GM18519 (cell line): Measurements from ENCODE around the gene MYADML2.
"Not testable (repeated sequence)": the region's sequence is repeated elsewhere in the genome, so short reads cannot be mapped to it uniquely, and the experiment has no call there.

ENCODE experiments used
- ATAC-seq: cut with Tn5 transposase; IDR thresholded peaks from one replicate; pipeline ENCODE4 v1.9.1; 2021; ENCODE audit warnings: mild to moderate bottlenecking, moderate library complexity; ENCODE audit not compliant: unreplicated experiment, low FRiP score

MYADML2 gene

DNA sequence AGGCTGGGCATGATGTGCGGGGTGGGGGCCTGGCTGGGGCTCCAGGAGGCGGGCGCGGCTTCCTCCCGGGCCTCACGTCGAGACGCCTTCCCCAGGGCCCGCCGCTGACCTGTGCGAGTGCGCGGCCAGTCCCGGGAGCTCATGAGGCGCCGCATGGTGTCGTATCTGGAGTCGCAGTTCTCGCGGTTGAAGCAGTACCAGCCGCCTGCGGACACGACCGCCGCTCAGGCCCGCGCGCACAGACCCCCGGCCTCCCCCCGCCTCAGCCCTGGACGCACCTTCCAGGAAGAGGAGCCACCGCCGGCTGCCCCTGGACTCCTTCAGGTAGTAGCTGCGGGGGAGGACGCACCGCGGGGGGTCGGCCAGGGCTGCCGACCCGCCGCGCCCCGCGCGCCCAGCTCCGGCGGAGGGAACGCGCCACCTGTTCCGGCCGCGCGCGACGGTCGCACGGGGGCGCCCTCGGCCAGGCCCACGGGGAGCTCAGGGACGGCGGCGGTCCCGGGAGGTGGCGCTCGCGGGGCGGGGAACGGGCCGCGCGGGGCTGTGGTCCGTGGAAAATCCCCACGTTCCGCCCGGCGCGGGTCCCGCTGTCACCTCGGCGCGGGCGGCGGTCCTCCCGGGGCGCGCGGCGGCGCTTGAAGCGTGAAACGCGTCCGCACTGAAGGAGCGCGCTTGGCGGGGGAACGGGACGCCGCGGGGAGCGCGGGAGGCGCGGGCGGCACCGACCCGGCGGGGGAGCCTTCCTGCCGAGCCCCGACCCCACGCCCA lies 12.5 kb upstream of the MYADML2 start:
- no peak for ATAC-seq

DNA sequence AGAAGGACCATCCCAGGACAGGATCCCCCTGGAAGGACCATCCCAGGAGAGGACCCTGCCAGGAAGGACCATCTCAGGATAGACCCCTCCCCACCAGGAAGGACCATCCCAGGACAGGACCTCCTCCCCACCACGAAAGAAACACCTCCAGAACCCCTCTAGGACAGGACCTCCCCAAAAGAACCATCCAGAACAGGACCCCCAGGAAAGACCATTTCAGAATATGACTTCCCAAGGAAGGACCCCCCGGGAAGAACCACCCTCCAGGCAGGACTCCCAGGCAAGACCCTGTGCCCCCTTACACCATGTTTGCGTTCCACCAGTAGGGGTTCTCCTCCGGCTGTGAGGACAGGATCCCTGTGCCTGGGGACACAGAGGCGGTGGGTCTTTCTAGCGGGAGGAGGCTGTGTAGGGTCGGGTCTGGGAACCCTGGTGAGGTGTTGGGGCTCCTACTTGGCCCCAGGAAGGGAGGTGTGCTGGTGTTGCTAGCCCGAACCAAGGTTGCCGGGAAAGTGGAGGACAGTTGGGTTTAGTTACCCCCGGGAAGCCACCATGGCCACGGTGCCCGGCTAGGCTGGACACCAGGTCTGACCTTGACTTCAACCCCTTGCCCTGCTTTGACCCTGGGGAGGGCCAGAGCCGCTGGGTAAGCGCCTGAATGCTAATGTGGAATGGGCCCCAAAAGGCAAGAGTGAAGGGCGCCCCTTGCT lies 11.8 kb upstream of the MYADML2 start:
- ATAC-seq = no peak

DNA sequence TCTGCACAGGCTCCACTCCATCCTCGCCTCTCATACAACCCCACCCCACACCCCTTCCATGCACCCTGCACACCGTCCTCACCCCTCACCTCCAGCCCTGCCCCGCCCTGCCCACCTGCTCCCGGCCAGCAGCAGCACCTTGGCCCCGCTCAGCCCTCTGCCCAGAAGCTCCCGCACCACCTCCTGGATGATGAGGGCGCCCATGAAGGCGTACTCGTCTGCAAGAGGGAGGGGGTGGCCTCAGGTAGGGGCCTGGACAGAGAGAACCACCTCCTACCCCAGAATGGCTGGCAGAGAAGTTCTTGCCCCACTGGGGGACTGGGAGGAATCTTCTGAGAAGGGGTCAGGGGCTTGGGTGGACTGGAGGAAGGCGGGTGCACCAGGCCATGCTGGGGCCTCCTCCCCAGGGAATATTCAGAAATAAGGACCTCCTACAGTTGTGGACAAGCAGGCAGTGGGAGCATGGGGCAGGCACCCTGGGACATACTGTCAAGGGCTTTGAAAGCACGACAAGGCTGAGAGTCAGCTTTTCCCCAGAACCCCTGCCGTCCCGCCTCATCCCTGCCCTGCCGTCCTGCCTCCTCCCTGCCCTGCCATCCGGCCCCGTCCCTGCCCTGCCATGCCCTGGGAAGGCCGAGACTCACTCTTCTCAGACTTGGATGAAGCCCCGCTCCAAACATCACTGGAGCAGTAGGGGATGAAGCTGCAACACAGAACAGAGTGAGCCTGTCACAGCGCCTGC lies 10.8 kb upstream of the MYADML2 start:
- ATAC-seq = no peak

DNA sequence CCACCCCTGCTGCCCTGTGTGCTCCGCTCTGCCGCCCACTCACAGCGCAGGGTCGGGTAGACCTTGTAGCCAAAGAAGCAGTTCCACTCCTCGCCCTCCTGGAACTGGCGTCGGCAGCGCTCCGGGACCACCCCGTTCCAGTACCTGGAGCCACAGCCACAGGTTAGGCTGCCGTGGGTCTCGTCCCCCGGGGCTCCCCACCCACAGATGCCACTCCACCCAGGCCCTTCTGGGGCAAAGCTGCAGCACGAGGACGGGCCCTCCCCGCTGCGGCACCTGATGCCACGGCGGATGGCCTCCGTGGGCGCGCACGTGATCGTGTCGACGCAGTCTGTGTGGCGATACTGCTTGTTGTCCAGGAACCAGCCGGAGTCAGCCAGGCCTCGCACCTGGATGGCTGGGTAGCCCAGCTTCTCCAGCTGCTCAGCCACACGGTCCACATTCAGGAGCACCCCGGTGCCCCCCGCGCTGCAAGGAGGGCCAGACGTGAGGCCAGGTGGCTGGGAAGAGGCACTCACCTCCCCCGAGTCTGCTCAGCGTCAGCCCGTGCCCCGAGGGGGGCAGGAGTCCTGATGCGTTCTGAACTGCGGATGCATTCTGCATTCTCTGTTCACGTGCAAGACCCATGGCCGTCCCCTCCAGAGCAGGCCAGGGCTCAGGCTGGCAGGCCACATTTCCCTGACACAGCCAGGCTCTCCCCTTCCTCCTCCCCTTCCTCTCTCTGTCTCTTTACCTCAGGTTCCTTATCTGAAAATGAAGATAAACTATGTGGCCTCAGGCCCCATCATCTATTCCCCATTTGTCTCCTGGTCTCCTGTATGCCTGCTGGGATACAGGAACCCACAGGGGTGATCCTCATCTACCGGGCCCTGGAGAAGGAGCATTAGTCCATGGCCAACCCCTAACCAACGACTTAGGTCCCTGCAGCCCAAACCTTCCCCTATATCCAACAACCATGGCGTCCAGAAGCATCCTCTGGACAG lies 9.9 kb upstream of the MYADML2 start:
- no peak for ATAC-seq

DNA sequence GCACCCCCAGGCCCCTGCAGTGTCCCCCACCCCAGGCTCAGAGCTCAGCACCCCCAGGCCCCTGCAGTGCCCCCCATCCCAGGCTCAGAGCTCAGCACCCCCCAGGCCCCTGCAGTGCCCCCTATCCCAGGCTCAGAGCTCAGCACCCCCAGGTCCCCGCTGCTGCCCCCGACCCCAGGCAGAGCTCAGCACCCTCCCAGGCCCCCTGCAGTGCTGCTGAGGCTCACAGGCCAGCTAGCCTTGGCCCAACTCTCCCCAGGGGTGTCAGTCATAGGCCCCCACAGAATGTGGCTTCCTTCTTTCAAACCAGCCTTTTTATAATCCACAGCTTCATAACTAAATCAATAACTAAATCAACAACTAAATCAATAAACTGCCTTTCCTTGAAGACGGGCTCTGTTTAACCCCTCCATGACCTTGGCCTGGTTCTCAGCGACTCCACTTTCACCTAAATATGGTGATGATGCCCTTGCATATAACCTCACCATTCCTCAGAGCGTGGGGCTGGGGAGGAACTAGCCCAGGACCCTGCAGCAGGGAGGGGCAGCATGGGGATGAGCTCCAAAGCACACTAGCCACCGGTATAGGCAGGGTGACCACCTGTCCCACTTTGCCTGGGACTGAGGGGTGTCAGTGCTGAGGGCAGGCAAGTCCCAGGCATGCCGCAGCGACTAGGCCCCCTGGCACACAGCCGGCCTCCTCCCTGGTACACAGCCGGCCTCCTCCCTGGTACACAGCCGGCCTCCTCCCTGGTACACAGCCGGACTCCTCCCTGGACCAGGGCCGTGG lies 8.9 kb upstream of the MYADML2 start:
- ATAC-seq = no peak

DNA sequence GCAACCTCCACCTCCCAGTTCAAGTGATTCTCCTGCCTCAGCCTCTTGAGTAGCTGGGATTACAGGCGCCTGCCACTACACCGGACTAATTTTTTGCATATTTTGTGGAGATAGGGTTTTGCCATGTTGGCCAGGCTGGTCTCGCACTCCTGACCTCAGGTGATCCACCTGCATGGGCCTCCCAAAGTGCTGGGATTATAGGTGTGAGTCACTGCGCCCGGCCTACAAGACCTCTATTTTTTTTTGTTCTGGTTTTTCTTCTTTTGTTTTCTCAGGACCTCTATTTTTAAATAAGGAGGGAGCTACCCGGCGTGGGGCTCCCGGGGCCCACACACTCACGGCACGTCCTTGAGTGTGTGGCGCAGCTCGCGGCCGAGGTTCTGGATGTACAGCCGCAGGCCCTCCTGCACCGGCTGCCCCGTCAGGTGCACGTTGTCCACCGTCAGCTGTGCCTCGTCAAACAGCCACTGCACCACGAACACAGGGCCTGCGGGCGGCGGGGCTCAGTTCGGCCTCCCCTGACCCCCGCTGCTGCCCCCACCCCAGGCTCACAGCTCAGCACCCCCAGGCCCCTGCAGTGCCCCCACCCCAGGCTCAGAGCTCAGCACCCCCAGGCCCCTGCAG lies 8.1 kb upstream of the MYADML2 start:
- no peak for ATAC-seq

DNA sequence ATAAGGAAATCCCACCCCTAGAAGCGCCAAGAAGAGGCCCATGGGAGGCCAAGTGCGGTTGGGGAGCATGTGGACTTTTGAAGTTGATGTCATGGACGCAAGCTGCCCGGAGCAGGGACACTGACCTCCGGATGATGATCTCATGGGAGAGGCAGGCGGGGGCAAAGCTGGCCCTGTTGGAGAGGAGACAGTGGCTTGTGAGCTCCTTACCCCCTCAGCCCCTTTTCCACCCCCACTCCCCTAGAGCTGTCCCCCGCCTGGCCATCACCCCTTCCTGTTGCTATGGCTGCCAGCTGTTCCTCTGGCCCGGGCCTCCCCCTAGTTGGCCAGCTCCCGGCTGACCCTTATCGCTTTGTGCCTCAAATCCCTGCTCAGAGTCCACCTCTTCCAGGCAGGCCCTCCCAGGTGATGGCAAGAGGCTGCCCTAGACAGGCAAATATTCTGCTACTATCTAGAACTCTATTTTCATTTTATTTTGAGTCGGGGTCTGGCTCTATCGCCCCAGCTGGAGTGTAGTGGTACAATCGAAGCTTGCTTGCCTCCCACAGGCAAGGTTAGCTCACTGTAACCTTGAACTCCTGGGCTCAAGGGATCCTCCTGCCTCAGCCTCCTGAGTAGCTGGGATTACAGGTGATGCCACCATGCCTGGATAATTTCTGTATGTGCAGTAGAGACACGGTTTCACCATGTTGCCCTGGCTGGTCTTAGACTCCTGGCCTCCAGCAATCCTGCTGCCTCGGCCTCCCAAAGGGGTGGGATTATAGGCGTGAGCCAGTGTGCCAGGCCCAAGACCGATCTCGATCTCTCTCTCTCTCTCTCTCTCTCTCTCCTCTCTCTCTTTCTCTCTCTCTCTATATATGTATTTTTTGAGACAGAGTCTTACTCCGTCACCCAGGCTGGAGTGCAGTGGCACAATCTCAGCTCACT lies 7.4 kb upstream of the MYADML2 start:
- ATAC-seq = no peak

DNA sequence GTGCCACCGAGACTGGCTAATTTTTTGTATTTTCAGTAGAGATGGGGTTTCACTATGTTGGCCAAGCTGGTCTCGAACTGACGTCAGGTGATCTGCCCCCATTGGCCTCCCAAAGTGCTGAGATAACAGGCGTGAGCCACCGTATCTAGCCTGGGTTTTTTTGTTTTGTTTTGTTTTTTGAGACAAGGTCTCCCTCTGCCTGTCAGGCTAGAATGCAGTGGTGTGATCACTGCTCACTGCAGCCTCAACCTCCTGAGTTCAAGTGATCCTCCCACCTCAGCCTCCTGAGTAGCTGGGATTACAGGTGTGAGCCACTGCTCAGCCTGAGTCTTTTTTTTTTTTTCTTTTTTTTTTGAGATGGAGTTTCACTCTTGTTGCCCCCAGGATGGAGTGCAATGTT lies 6.4 kb upstream of the MYADML2 start:
- not testable (repeated sequence) for ATAC-seq

DNA sequence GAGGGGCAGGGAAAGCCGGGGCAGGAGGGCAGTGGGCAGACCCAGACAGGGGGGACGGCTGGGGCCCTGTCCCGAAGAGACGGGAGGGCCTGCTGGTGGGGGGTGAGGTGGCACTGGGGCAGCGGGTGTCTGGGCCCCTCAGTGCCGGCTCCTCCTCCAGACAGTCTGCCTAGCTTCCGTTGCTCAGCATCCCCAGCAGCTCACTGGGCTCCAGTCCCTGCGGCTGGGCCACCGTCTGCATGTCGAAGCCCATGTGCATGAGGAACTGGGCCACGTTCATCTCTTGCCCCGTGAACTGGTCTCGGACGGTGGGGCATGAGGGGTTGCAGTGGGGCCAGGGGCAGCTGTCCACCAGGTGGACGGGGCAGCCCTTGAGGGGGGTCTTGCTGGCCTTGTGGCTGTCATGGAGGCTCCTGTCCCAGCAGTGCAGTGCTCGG lies 5.8 kb upstream of the MYADML2 start:
- no peak for ATAC-seq

DNA sequence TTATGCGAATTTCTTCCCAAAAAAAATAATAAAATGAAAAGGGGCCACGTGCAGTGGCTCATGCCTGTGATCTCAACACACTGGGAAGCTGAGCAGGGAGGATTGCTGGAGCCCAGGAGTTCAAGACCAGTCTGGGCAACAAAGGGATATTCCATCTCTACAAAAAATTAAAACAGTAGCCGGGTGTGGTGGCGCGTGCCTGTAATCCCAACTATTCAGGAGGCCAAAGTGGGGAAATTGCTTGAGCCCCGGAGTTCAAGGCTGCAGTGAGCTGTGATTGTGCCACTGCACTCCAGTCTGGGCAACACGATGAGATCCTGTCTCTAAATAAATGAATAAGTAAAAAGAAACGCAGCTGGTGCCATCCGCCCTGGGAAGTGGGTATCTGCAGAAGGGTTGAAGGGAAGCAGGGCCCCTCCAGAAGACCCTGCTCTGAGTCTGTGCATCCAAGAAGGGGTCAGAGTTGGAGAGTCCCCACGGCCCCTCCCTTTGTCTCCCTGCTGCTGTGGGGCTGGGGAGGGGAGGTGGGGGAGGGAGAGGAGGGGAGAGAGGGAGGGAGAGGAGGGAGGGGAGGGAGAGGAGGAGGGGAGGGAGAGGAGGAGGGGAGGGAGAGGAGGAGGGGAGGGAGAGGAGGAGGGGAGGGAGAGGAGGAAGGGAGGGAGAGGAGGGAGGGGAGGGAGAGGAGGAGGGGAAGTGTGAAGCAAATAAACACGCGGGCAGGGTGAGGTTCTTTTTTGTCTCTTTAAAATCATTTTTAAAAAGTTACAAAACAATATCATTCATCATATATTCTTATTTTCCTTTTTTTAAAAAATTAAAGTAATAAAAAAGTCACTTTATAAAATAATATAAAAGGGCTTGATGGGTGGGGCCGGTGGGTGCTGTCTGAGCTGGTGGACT lies 5.0 kb upstream of the MYADML2 start:
- no peak for ATAC-seq

DNA sequence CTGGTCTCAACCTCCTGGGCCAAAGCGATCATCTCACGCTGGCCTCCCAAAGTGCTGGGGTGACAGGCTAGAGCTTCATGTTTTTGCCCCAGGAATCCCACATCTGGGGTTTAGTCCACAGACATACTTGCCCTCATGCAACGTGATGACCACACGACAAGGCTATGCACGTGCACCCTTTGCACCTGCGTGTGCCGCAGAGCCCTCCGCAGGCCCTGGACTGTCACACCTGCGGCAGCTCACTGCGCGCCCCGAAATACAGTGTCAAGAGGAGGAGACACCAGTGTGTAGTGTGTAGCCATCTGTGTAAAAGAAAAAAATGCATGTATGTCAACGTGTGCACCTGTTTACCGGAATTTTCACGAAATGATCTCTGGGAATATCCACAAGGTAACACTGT lies 3.5 kb upstream of the MYADML2 start:
- ATAC-seq = no peak

DNA sequence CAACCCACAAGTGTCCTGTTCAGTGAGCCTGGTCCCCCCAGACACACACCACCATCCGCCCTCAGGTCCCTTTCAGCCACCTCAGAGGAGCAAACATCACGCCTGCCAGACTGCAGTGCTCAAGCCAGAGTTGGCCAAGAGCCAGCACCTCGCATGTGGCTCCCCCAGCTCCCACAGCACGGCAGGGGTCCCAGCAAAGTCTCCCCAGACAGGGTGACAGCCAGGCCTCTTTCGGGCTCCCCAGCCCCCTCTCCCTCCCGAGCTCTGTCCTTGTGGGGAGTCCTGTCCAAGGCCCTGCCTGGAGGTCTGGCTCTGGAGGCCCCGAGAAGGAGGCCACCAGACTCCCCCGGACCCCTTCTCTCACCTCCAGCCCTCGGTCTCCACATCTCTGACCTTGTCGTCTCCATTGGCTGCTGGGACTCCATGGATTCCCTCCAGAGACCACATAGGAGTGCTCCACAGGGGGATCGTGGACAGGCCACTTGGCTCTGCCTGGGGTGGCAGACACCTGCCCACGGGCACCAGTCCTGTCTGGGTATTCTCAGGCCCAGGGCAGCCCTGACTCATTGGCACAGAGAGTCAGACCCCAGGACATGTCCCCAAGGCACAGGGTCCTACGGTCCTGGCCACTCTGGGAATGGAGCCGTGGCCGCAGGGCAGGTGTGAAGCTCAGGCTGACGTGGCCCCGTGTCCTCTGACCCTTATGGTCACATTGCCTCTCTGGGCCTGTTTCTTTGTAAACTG lies 1.8 kb upstream of the MYADML2 start:
- no peak for ATAC-seq

DNA sequence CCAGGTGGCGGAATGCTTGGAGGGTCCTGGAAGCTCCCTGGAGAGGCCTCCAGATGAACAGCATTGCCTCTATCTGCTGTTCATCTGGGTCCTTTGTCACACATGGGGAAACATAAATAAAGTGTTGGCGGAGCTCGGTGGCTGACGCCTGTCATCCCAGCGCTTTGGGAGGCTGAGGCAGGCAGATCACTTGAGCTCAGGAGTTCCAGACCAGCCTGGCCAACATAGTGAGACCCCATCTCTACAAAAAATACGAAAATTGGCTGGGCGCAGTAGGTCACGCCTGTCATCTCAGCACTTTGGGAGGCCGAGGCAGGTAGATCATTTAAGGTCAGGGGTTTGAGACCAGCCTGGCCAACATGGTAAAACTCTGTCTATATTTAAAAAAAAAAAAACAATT lies 2.2 kb downstream of the MYADML2 start:
- ATAC-seq = no peak

DNA sequence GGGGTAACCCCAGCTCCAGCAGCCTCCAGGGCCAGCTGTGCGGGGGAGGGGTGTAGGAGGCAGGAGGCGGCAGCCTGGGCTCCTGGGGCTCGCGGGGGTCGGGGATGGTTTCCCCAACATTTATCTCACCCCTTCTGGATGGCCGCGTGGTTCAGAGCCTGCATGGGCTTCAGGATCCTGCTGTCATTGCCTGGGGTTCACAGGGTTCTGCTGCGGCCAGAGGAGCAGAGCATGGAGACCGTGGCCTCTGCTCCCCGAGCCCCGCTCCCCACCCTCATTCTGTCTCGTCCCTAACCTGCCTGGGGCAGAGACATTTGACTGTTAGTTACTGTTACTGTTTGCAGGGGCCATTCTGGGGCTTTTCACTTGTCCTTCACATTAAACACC lies 4.9 kb downstream of the MYADML2 start:
- ATAC-seq = no peak

DNA sequence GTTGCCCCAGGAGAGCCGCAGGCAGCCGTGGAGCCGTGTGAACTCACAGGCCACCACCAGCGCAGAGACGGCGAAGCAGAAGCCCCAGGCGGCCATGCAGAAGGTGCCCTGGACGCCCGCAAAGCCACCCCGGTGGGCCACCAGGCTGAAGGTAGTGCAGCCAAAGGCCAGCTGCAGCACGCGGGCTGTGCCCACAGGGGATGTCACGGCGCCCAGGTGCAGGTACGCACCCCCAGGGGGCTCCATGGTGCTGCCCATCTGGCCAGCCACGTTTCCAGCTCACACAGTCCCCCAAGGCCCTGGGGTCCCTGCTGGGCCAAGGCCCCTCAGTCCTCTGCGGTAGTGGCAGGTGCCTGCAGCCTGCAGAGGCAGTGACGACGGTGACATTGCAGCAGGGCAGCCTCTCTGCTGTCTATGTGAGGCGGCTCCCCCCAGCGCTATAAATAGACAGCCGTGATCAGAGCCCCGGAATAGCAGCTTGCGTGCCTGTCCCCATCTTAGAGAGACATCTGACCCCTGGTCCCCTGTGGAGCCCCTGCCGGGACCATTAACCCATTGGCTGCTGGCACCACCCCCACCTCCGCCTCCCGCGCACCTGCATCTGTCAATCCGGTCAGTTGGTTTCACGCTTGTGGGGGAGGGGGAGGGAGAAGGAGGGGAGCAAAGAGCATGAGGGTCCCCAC lies 5.4 kb downstream of the MYADML2 start:
- ATAC-seq = no peak
